OCI-LY3 (cell line): Measurements from ENCODE around the gene MARK2.

Experiments
- H2AFZ ChIP-seq: fragments of 200-600, 300-600 bp; shearing (Covaris generic); 2 replicates; pipeline ENCODE4 v1.6.0; 2014; ENCODE audit warnings: antibody characterized with exemption, low read depth, low read length
- H3K27ac ChIP-seq: fragments of 200-600, 300-600 bp; sonication (generic); 2 replicates; pipeline ENCODE4 v1.5.1; 2014; ENCODE audit warnings: mild to moderate bottlenecking, low read length, moderate library complexity, mixed read lengths
- H3K27me3 ChIP-seq: fragments of 200-600, 300-600 bp; sonication (generic); 2 replicates; pipeline ENCODE4 v1.6.1; 2014; ENCODE audit warnings: low read depth, low read length, mixed read lengths
- H3K36me3 ChIP-seq: fragments of 200-600, 300-600 bp; sonication (generic); replicated peaks from 2 replicates; pipeline ENCODE3; 2014; ENCODE audit warnings: low read depth, low read length, mixed read lengths
- H3K4me1 ChIP-seq: fragments of 300-600, 200-600 bp; sonication (generic); 2 replicates; pipeline ENCODE4 v1.6.1; 2014; ENCODE audit warnings: low read length, mixed read lengths
- H3K4me2 ChIP-seq: fragments of 200-600, 300-600 bp; sonication (generic); 2 replicates; pipeline ENCODE4 v1.6.1; 2014; ENCODE audit warnings: low read length, mixed read lengths
- H3K4me3 ChIP-seq: fragments of 300-600, 200-600 bp; sonication (generic); 2 replicates; pipeline ENCODE4 v1.5.1; 2014; ENCODE audit warnings: antibody characterized with exemption, mild to moderate bottlenecking, low read length, moderate library complexity
- H3K79me2 ChIP-seq: fragments of 300-600, 200-600 bp; shearing (Covaris generic); 2 replicates; pipeline ENCODE4 v1.6.1; 2014; ENCODE audit warnings: mild to moderate bottlenecking, low read length, mixed read lengths
- H3K9ac ChIP-seq: fragments of 300-600, 200-600 bp; shearing (Covaris generic); 2 replicates; pipeline ENCODE4 v1.6.0; 2014; ENCODE audit warnings: mild to moderate bottlenecking, low read length, moderate library complexity
- H3K9me3 ChIP-seq: fragments of 200-600, 300-600 bp; shearing (Covaris generic); 2 replicates; pipeline ENCODE4 v1.6.1; 2014; ENCODE audit warnings: low read length, mixed read lengths; ENCODE audit not compliant: insufficient read depth
- H4K20me1 ChIP-seq: fragments of 200-600, 300-600 bp; sonication (generic); 2 replicates; pipeline ENCODE4 v1.6.1; 2016; ENCODE audit warnings: low read length, mixed read lengths; ENCODE audit not compliant: insufficient read depth
- EZH2phosphoT487 ChIP-seq: fragments of 200-600 bp; shearing (Covaris generic); IDR thresholded peaks from 2 replicates; pipeline ENCODE4 v1.6.1; 2018; ENCODE audit warnings: antibody characterized with exemption, mixed run types, low read depth
- TF ChIP-seq, protein P1 (sequence below): fragments of 200-600, 300-600 bp; sonication (generic); IDR thresholded peaks from 2 replicates; pipeline ENCODE4 v1.5.1; 2014; ENCODE audit warnings: antibody characterized with exemption, low read length, low read depth

The MARK2 gene

DNA sequence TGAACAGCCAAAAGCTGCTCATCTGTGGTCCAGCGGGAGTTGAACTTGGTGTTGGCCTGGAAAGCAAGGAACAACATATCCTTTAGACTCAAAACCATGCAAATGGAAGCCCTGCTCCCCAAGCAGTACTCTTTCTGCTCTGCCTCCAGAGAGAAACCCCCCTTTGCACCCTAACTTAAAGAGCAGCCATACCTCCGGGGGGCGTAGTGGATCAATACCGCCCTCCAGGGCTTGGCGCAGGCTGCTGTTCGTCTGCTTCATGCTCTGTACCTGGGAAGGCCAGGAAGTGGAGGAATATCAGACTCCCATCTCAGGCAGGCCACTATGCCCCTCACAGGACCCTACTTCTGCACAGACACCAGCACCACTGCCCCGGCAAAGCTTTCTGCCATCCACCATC, 73.8 kb downstream of the MARK2 start:
- Histone ChIP-seq H3K36me3 (peaks cover 23% of the 10 kb centered on the region), H2AFZ (no peak overlapping the region), H3K27ac (no peak overlapping the region), H3K4me3 (no peak overlapping the region), H3K9me3 (no peaks in the 10 kb centered on the region), H3K4me1 (no peaks in the 10 kb centered on the region), H3K9ac (no peak overlapping the region), H3K27me3 (no peaks in the 10 kb centered on the region), H4K20me1 (no peaks in the 10 kb centered on the region), H3K4me2 (no peak overlapping the region), H3K79me2 (no peaks in the 10 kb centered on the region)
- TF ChIP-seq EZH2phosphoT487: no peak
- TF ChIP-seq, protein P1, sequence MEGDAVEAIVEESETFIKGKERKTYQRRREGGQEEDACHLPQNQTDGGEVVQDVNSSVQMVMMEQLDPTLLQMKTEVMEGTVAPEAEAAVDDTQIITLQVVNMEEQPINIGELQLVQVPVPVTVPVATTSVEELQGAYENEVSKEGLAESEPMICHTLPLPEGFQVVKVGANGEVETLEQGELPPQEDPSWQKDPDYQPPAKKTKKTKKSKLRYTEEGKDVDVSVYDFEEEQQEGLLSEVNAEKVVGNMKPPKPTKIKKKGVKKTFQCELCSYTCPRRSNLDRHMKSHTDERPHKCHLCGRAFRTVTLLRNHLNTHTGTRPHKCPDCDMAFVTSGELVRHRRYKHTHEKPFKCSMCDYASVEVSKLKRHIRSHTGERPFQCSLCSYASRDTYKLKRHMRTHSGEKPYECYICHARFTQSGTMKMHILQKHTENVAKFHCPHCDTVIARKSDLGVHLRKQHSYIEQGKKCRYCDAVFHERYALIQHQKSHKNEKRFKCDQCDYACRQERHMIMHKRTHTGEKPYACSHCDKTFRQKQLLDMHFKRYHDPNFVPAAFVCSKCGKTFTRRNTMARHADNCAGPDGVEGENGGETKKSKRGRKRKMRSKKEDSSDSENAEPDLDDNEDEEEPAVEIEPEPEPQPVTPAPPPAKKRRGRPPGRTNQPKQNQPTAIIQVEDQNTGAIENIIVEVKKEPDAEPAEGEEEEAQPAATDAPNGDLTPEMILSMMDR: peak; percentile 22; the same call in 1 of the 2 replicates

DNA sequence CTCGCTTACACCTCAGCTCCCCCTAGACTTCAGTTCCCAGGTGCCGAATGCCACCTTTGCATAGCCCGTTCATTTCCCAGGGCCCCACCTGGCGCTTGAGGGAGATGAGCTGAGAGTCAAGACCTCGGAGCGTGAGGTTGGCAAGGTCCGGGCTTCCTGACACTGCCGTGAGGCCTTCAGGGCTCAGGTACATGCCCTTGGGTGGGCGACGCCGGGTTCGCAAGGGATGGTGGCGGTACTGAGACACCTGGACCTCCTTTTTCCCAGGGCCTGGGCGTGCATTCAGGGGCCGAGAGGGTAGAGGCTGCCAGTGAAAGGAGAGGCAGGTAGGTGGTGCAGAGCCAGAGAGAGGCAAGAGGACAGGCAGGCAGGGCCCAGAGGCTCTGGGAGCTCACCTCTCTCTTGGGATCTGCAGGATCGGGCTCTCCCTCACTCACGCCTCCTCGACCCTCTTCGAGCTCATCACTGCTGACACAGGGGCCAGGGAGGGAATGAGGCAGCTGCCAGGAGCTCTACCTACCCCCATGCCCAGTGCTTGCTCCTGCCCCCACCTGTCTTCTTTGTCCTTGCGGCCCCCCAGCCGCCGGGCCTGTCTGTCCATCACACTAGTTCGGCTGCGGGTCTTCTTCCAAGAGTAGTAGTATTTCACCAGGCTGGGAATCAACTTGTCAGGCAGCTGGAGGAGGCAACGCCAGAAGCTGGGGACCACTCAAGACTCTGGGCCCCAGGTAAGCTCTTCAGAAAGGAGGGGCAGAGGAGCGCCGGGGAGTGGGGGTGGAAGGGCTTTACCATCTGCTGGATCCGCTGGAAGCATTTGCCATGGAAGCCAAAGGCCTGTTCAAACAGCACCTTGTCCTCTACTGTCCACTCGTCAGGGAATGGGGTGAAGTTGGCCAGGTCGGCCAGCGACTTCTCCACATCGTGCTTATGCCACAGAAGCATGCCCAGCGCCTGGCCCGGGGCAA, 75.2 kb downstream of the MARK2 start:
- Histone ChIP-seq H3K4me1 (peaks cover 12% of the 10 kb centered on the region), H3K9ac (no peak overlapping the region), H3K27me3 (no peaks in the 10 kb centered on the region), H4K20me1 (no peaks in the 10 kb centered on the region), H3K27ac (no peak overlapping the region), H2AFZ (no peak overlapping the region), H3K4me2 (no peak overlapping the region), H3K79me2 (no peaks in the 10 kb centered on the region), H3K36me3 (peaks cover 10% of the 10 kb centered on the region), H3K4me3 (no peak overlapping the region), H3K9me3 (no peaks in the 10 kb centered on the region)
- TF ChIP-seq, protein P1: no peak

DNA sequence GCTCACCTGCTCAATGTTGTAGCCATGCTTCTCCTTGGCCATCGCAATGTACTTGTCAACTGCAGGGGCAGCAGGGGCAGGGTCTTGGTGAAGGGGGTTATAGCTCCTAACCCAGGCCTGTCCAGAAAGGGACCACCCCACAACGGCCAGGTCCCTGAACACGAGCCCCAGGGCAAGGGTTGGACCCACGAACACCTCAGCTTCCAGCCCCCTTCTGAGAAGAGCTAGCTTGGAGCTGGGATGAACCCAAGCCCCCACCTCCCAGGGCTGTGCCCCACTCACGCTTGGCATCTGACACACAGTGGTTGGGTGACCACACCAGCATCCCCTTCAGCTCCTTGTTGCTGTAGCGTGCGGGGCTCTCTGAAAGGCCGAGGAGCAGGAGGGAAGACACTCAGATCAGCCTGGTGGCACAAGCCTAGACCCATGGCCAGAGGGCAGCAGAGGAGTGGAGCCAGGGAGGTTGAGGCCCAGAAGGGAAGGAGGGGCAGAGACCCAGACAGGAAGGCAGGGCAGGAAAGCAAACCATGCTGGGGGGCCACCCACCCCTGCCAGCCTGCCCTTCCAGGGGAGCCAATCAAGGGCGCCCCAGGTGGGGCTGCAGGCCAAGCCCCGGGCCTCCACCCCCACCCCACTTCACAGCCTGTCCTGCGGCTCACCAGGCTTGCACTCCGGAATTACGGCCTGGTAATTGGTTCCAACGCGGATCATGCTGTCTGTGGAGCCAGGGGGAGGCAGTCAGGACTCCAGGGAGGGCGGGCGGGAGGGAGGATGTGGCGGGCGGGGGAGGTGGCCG, 76.2 kb downstream of the MARK2 start:
- peaks cover 22% of the 10 kb centered on the region for H3K4me1 ChIP-seq
- no peak overlapping the region for H3K27ac ChIP-seq
- TF ChIP-seq, protein P1: no peak
- no peak for TF ChIP-seq EZH2phosphoT487
- H3K4me2 ChIP-seq: no peak overlapping the region
- H2AFZ ChIP-seq: no peak overlapping the region
- H3K79me2 ChIP-seq: no peaks in the 10 kb centered on the region
- H3K9me3 ChIP-seq: no peaks in the 10 kb centered on the region
- no peak overlapping the region for H3K4me3 ChIP-seq
- H3K9ac ChIP-seq: no peak overlapping the region
- H4K20me1 ChIP-seq: no peaks in the 10 kb centered on the region
- peaks cover 8% of the 10 kb centered on the region for H3K36me3 ChIP-seq
- no peaks in the 10 kb centered on the region for H3K27me3 ChIP-seq
